ENCODE data around the gene ABI1.

DNA sequence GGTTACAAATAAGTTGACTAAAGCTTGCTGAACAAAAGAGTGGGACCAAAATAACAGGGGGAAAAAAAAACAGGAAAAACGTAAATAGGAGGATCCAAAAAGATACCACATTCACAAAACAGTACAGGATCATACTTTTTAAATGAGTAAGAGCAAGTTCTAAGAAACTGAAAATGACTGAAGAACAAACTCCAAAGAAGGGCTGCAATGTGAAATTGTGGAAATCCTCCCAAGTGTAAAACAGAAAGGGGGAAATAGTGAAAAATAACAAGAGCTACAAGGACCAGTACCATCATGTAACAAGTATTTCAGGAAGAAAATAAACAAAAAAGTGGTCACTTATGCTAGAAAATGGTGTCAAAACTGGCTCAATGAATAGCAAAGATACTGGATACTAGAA is 116.9 kb downstream of the ABI1 start:
- no peak for TF ChIP-seq CTCF (IDR thresholded peaks at IDR 0.05)
- no peak for TF ChIP-seq POLR2AphosphoS5 (IDR thresholded peaks at IDR 0.05)
